MM.1S (cell line): ENCODE data around the gene LMOD3.

ENCODE experiments used
- DNase-seq: peaks from one replicate; pipeline ENCODE4 v3.0.0-alpha.2; 2015
- H2AFZ ChIP-seq: fragments of 300-600 bp; sonication (generic); 2 replicates; pipeline ENCODE4 v1.6.0; 2016; ENCODE audit warnings: antibody characterized with exemption, low read length
- H3F3A ChIP-seq: fragments of 300-600 bp; sonication (generic); 2 replicates; pipeline ENCODE4 v1.6.1; 2016; ENCODE audit warnings: mild to moderate bottlenecking, antibody characterized with exemption, low read length, moderate library complexity, mixed read lengths; ENCODE audit not compliant: insufficient read depth
- H3K27ac ChIP-seq: fragments of 300-600 bp; sonication (generic); 2 replicates; pipeline ENCODE4 v1.5.1; 2016; ENCODE audit warnings: mild to moderate bottlenecking, low read length
- H3K27me3 ChIP-seq: fragments of 300-600 bp; sonication (generic); replicated peaks from 2 replicates; pipeline ENCODE4 v1.6.0; 2016; ENCODE audit warnings: low read length; ENCODE audit not compliant: insufficient read depth
- H3K36me3 ChIP-seq: fragments of 300-600 bp; sonication (generic); replicated peaks from 2 replicates; pipeline ENCODE4 v1.6.1; 2016; ENCODE audit warnings: mild to moderate bottlenecking, low read length, mixed read lengths; ENCODE audit not compliant: insufficient read depth
- H3K4me1 ChIP-seq: fragments of 300-600 bp; sonication (generic); 2 replicates; pipeline ENCODE4 v1.6.1; 2016; ENCODE audit warnings: low read length, mixed read lengths
- H3K4me2 ChIP-seq: fragments of 300-600 bp; sonication (generic); 2 replicates; pipeline ENCODE4 v1.6.0; 2016; ENCODE audit warnings: low read depth, low read length
- H3K4me3 ChIP-seq: fragments of 300-600 bp; sonication (generic); 2 replicates; pipeline ENCODE4 v1.5.1; 2016; ENCODE audit warnings: low read length, mixed read lengths
- H3K79me2 ChIP-seq: fragments of 300-600 bp; sonication (generic); 2 replicates; pipeline ENCODE4 v1.6.1; 2016; ENCODE audit warnings: mixed run types, low read length, mixed read lengths
- H3K9ac ChIP-seq: fragments of 300-600 bp; sonication (generic); 2 replicates; pipeline ENCODE4 v1.6.1; 2016; ENCODE audit warnings: low read length, mixed read lengths
- H3K9me2 ChIP-seq: fragments of 300-600 bp; sonication (generic); replicated peaks from 2 replicates; pipeline ENCODE4 v1.6.1; 2016; ENCODE audit warnings: mild to moderate bottlenecking, low read length, mixed read lengths; ENCODE audit not compliant: insufficient read depth
- H3K9me3 ChIP-seq: fragments of 300-600 bp; sonication (generic); replicated peaks from 2 replicates; pipeline ENCODE4 v1.6.1; 2016; ENCODE audit warnings: mild to moderate bottlenecking, low read length, mixed read lengths; ENCODE audit not compliant: insufficient read depth
- H4K20me1 ChIP-seq: fragments of 300-600 bp; sonication (generic); 2 replicates; pipeline ENCODE4 v1.6.1; 2016; ENCODE audit warnings: mild to moderate bottlenecking, low read length, moderate library complexity, mixed read lengths; ENCODE audit not compliant: insufficient read depth
- EZH2 ChIP-seq: fragments of 300-600 bp; sonication (generic); optimal IDR thresholded peaks from 2 replicates; pipeline ENCODE3; 2017; ENCODE audit warnings: low read depth, mild to moderate bottlenecking, antibody characterized with exemption, low read length, mixed read lengths
- EZH2phosphoT487 ChIP-seq: fragments of 300-600 bp; sonication (generic); IDR thresholded peaks from 2 replicates; pipeline ENCODE4 v1.6.1; 2018; ENCODE audit warnings: antibody characterized with exemption, low read length
- TF ChIP-seq, protein P1 (sequence below): fragments of 300-600 bp; sonication (generic); IDR thresholded peaks from 2 replicates; pipeline ENCODE4 v1.5.1; 2016; ENCODE audit warnings: antibody characterized with exemption, low read length, mixed read lengths

Gene LMOD3

DNA sequence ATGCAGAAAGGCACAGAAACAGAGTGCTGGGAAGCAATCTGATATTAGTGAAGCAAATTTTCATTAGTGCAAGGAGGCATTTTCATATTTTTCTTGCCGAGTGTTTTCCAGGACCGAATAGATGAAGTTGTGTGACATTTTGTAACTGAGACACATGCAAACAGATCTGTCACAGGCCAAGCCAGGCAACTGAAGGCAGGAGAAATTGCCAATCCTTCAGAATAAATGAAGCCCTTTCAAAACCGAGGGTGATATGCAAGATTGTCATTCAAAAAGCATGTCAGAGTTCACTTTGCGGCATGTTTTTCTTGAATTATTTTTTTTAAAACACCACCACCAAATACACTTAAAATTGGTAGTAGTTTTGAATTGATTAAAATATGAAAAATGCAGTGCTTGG is 6.2 kb downstream of the LMOD3 start:
- Histone ChIP-seq H3K4me2 (peak overlapping the region; percentile 44), H4K20me1 (no peaks in the 10 kb centered on the region), H2AFZ (peak overlapping the region; percentile 31; the same call in 1 of the 2 replicates), H3K27ac (peak overlapping the region; percentile 15; the same call in 1 of the 2 replicates), H3K9ac (no peak overlapping the region), H3K4me3 (no peak overlapping the region; the same call in 1 of the 2 replicates), H3K9me2 (no peaks in the 10 kb centered on the region), H3K4me1 (peaks cover 25% of the 10 kb centered on the region), H3K36me3 (no peaks in the 10 kb centered on the region), H3F3A (0 out of 2 replicates have a peak, but pooled peaks cover 5% of the 10 kb centered on the region), H3K9me3 (no peaks in the 10 kb centered on the region), H3K79me2 (no peaks in the 10 kb centered on the region), H3K27me3 (no peaks in the 10 kb centered on the region)
- no peak for DNase-seq
- TF ChIP-seq EZH2 (no peak), EZH2phosphoT487 (no peak)
- TF ChIP-seq, protein P1, sequence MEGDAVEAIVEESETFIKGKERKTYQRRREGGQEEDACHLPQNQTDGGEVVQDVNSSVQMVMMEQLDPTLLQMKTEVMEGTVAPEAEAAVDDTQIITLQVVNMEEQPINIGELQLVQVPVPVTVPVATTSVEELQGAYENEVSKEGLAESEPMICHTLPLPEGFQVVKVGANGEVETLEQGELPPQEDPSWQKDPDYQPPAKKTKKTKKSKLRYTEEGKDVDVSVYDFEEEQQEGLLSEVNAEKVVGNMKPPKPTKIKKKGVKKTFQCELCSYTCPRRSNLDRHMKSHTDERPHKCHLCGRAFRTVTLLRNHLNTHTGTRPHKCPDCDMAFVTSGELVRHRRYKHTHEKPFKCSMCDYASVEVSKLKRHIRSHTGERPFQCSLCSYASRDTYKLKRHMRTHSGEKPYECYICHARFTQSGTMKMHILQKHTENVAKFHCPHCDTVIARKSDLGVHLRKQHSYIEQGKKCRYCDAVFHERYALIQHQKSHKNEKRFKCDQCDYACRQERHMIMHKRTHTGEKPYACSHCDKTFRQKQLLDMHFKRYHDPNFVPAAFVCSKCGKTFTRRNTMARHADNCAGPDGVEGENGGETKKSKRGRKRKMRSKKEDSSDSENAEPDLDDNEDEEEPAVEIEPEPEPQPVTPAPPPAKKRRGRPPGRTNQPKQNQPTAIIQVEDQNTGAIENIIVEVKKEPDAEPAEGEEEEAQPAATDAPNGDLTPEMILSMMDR: no peak

DNA sequence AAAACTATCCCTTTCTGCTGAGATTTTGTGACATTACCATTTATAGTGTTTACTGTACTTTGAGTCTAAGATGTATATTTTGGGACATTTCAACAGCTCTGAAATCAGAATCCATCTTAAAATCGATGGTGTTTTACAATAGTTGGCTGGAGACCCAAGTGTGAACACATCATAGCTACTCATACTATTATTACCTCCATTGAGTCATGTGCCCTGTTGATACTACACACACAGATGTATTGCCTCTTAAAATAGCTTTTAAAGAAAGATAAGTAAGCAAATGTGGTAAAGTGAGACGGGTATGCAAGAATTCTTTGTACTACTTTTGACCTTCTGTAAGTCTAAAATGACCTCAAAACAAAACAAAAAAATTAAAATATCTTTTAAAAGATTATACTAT is 6.7 kb downstream of the LMOD3 start:
- Histone ChIP-seq H3K36me3 (no peaks in the 10 kb centered on the region), H3K27ac (peak overlapping the region; percentile 15; the same call in 1 of the 2 replicates), H3K79me2 (no peaks in the 10 kb centered on the region), H3K27me3 (no peaks in the 10 kb centered on the region), H3K4me3 (no peak overlapping the region; the same call in 1 of the 2 replicates), H3F3A (0 out of 2 replicates have a peak, but pooled peaks cover 5% of the 10 kb centered on the region), H2AFZ (peak overlapping the region; percentile 31), H4K20me1 (no peaks in the 10 kb centered on the region), H3K9me2 (no peaks in the 10 kb centered on the region), H3K4me1 (peaks cover 25% of the 10 kb centered on the region), H3K4me2 (peak overlapping the region; percentile 44), H3K9me3 (no peaks in the 10 kb centered on the region), H3K9ac (no peak overlapping the region)
- DNase-seq: peak; percentile 59
- TF ChIP-seq EZH2 (no peak), EZH2phosphoT487 (no peak)
- TF ChIP-seq, protein P1: no peak

DNA sequence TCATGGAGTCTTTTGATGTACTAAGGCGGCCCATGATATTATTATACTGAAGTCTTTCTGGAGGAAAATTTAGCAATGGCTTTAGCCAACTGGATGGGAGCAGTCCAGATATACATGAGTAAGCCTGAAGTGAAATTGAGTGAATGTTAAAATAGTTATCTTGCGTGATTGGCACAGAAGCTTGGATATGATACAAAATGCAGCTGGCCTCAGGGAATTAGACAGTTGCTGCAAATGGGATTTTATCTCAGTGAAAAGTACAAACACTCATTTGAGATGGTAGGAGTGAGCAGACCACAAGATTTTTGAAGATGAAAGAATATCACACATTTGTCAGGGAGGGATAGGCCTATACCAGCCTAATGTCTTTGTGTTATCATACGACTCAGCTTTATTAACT is 8.9 kb downstream of the LMOD3 start:
- Histone ChIP-seq H3K4me3 (no peak overlapping the region), H3K9me3 (no peaks in the 10 kb centered on the region), H3K9ac (no peak overlapping the region), H2AFZ (no peak overlapping the region), H3K4me1 (peaks cover 25% of the 10 kb centered on the region), H3K36me3 (no peaks in the 10 kb centered on the region), H3K79me2 (no peaks in the 10 kb centered on the region), H4K20me1 (no peaks in the 10 kb centered on the region), H3K27me3 (no peaks in the 10 kb centered on the region), H3F3A (0 out of 2 replicates have a peak, but pooled peaks cover 5% of the 10 kb centered on the region), H3K4me2 (no peak overlapping the region), H3K9me2 (no peaks in the 10 kb centered on the region), H3K27ac (no peak overlapping the region)
- TF ChIP-seq, protein P1: no peak
- TF ChIP-seq EZH2phosphoT487: no peak
- no peak for TF ChIP-seq EZH2
- DNase-seq: no peak
